Activated CD4-positive, alpha-beta T cell treated with anti-CD3 and anti-CD28 coated beads for 24 hours (primary cell): Measurements from ENCODE around the gene SARM1.

ENCODE experiments used
- DNase-seq, 2 donors: peaks; one replicate each; pipeline ENCODE4 v3.0.0-alpha.2; 2020; ENCODE audit warnings: low read depth in 2 of 2

SARM1 gene

DNA sequence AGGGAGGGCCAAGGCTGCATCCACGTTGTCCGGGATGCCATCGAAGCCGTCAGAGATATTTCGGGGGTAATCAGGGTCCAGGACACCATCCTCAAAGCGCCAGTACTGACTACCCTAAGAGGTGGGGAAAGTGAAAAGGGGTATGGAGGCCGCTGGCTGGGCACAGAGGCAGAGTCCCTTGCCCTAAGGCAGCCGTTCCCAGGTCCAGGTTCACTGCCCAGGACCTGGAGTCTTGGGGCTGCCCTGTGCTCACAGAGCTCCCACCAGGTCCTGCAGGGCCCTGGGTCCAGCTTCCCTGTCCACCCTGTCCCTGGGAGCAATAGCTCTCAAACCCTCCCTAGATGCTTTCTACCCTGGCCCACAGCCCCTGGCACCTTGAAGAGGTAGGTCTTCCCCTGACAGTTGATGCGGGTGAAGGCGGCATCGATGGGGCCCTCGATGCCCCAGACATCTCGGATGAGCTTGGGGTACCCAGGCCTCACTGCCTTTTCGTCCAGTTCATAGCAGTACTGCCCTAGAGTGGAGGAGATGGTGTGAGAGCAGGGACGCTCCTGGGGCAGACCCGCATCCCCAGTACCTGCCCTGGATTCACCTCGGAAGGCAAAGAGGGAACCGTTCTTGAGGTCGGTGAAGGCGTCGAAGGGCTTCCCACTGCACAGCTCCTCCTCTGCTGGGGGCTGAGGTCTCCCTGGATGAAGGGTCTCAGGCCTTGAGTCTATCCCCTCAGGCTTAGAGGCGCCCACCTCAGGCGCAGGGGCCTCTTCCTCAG lies 2.4 kb upstream of the SARM1 start:
- DNase-seq = no peak

DNA sequence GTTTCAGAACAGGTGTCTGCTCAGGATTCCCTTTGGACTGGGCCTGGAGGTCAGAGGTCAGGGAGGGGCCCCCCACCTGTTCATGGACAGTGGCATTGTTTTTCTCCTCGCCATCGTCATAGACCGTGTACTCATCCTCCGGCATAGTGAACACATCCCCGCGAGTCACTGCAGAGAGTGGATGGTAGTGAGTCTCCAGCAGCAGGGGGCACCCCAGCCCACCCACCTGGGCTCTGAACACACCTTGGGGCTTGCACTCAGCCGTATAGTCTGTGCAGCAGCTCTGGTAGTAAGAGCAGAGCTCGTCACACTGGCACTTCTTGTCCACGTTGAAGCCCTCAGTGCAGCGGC lies 1.8 kb upstream of the SARM1 start:
- no peak for DNase-seq

DNA sequence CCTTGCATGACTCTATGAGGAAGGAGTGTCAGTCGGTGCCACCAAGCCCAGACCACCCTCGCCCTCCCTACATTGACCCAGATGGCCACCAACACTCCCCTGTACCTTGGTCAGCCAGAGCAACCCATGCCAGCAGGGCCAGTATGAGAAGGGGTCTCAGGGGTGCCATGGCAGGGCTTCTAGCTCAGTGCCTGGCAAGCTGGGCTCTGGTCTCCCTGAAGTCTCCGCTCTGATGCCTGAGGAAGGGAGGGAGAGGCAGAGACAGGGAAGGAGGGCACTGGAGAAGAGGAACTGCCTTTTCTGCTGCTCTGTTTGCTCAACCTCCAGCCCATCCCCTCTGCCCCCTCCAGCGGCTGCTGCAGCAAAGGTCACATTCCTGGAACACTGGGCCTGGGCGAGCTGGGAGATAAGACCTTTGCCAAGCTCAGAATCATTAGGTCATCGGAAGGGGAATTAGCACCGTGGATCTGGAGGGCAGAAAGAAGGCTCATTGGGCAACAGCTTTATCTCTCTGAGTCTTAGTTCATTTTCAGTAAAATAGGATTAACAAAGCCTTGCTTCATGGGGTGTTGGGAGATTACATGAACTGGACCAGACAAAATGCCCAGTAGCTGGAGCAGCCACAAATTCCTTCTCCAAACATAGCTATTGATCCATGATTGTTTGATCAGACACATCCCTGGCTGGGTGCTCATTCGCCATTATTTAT lies 1.3 kb upstream of the SARM1 start, which contains the start of gene VTN:
VTN (minus strand) TSS at position 273 of the 709 bp plus-strand sequence; CDS start at position 169, 104 bp downstream.
- no peak for DNase-seq

DNA sequence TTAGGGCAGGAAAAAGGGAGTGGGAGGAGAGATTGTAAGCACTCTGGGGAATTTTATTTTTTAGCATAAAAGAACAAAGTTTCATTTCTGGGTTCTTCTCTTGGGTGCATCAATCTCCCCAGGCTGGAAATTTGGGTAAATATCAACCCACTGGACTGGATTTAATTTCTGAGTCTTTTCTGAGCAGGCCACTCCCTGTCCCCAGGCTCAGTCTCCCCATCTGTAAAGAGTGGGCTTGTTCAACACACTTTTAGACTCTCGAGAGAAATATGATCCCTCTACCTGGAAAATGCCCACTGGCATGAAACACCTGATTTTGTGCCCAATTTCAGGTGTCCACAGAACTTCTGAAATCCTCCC lies 770 bp upstream of the SARM1 start:
- no peak for DNase-seq

DNA sequence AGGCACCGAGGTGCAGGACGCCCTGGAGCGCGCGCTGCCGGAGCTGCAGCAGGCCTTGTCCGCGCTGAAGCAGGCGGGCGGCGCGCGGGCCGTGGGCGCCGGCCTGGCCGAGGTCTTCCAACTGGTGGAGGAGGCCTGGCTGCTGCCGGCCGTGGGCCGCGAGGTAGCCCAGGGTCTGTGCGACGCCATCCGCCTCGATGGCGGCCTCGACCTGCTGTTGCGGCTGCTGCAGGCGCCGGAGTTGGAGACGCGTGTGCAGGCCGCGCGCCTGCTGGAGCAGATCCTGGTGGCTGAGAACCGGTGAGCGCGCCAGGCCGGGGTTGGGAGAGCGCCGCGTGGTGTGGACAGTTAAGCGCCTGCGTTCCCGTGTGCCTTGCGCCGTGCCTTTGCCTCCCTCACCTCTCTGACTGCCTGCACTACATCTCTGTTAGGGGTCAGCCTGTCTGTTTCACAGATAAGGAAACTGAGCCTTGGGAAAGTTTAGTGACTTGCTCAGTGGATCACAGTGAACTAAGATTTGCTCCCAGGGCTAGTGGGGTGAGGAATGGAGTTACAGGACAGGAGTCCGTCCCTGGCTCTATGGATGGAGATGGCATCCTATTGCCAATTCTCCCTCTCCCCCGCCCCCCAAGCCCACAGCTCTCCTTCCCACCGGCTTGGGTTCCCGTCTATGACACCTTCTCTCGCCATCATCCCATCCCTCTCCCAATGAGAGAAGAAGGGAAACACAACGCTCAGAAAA lies 880 bp downstream of the SARM1 start:
- DNase-seq = no peak

DNA sequence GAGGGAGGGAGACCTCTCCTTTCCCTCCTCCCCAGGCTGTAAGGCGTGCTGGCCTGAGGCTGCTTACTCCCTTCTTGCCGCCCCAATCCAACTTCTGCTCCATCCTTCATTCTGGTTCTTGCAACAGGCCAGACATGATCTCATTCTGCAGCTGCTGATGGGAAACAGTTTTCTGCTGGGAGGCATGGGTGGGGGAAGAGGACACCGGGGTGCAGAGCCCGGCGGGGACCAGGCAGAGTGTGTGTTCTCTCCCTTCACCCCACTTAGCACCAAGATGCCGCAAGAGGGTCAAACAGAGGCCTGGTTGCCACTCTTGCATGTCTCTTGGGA lies 1.4 kb downstream of the SARM1 start:
- DNase-seq = no peak

DNA sequence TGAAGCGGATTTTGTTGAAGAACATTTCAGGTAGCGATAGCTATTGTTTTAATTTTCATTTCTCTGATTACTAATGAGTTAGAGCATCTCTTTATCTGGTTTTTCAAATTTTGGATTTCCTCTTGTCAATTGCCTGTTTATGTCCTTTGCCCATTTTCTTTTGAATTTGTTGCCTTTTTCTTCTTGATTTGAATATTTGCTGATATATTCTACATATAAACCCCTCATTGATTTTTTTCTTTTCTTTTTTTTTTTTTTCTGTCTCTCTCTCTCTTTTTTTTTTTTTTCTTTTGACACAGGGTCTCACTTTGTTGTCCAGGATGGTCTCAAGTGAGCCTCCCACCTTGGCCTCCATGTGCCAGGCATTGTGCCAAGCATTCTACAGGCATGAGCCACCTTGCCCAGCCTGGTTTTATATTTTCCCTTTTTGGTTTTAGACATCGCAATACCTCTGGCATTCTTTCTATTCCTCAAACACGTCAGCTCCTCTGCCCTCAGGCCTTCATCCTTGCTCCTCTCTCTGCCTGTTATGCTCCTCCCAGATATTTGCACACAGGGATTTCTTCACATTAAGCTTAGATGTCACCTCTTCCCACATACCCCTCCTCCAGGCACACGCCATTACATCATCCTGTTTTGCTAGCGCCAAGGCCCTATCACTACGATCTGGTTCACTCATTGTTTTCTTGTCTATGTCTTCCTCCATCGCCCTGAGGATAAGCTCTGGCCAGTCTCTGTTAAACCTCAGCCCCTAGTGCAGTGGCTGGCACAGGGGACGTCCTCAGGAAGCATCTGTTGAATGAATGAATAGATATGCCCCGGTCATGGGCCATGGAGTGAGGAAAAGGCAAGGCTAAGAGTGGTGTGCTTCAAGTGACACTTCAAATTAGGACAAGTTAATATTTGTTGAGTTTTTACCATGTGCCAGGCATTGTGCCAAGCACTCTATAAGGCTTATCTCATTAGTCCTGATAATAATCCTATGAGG lies 8.6 kb downstream of the SARM1 start:
- no peak for DNase-seq

DNA sequence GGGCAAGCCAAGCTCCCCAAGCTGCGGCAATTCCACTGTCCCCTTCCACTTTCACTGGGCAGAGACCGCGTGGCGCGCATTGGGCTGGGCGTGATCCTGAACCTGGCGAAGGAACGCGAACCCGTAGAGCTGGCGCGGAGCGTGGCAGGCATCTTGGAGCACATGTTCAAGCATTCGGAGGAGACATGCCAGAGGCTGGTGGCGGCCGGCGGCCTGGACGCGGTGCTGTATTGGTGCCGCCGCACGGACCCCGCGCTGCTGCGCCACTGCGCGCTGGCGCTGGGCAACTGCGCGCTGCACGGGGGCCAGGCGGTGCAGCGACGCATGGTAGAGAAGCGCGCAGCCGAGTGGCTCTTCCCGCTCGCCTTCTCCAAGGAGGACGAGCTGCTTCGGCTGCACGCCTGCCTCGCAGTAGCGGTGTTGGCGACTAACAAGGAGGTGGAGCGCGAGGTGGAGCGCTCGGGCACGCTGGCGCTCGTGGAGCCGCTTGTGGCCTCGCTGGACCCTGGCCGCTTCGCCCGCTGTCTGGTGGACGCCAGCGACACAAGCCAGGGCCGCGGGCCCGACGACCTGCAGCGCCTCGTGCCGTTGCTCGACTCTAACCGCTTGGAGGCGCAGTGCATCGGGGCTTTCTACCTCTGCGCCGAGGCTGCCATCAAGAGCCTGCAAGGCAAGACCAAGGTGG lies 9.8 kb downstream of the SARM1 start:
- DNase-seq = no peak

DNA sequence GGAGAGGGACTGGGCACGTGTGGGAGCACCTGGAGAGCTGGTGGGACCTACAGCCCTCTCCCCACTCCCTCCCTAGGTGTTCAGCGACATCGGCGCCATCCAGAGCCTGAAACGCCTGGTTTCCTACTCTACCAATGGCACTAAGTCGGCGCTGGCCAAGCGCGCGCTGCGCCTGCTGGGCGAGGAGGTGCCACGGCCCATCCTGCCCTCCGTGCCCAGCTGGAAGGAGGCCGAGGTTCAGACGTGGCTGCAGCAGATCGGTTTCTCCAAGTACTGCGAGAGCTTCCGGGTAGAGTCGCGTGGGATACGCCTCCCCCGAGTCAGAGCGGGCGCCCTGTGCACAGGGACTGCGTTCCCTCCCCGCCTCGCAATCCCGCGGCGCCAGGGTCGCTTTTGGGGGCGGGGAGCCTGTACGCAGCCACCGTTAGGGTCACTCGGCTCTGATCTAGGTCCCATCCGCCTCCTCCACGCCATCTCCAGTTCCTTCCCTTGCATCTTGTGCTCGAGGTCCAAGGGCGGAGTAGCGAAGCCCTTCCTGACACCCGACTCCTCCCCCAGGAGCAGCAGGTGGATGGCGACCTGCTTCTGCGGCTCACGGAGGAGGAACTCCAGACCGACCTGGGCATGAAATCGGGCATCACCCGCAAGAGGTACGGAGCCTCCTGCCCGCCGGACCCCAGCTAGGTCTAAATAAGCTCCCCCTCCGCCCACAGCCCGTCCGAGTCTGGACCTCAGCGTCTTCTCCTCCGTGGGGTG lies 13.0 kb downstream of the SARM1 start:
- peak; percentile 46 to 51 for DNase-seq

DNA sequence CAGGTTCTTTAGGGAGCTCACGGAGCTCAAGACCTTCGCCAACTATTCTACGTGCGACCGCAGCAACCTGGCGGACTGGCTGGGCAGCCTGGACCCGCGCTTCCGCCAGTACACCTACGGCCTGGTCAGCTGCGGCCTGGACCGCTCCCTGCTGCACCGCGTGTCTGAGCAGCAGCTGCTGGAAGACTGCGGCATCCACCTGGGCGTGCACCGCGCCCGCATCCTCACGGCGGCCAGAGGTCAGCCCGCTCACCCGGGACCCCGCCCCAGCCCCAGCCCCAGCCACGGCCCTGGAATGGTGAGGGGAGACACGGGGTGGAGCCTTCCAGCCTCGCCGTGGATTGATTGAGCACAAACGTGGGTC lies 13.5 kb downstream of the SARM1 start:
- DNase-seq = no peak

DNA sequence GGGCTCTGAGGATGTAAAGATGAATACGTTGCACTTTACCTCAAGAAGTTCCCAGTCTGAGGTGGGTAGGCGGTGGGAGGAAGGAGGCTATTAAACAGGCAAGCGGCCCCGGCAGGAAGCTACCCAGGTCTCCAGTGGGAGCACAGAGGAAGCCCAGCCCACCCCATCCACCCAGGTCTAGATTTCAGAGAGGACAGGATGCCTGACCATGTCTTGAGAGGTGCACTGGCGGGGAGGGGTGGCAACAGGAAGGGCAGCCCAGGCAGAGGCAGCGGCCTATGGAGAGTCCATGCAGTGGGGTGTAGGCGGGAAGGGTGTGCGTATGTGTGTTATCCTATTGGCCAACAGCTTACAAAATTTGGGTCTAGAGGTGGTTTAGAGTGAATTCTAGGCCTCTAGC lies 13.9 kb downstream of the SARM1 start:
- DNase-seq = no peak

DNA sequence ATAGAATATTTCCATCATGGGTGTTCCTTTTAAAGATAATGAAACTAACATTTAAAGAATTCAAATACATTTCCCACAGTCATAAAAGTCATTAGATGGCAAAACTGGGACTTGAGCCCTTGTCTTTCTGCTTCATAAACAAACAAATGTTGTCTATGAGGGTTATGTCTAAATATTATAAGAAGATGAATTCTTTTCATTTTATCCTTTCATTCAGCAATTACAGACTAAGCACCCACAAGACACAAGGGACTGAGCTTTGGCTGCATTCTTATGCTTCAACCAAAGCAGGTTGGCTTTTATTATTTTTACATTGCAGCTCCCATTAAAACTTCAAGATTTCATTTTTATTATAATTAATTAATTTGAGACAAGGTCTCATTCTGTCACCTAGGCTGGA lies 14.9 kb downstream of the SARM1 start:
- no peak for DNase-seq

DNA sequence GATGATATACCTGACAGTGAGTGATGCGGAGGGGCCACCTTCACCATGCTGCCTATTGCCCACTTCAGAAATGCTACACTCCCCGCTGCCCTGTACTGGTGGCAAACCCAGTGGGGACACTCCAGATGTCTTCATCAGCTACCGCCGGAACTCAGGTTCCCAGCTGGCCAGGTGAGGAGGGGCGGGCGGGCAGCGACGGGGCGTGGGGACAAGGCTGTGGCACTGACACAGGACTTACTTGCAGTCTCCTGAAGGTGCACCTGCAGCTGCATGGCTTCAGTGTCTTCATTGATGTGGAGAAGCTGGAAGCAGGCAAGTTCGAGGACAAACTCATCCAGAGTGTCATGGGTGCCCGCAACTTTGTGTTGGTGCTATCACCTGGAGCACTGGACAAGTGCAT lies 16.6 kb downstream of the SARM1 start:
- DNase-seq = no peak

DNA sequence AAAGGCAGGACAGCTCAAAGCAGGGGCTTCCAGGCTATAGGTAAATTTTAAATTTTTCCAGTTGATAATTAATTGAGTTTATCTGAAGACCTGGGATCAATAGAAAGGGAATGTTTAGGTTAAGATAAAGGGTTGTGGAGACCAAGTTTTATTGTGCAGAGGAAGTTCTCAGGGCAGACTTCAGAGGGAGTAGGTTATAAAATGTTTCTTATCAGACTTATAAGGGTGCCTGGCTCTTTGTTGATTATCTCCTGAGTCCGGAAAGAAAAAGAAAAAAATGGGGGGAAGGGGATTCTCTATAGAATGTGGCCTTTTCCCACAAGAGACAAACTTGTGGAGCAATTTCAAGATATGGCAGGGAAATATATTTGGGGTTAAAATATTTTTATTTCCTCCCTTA lies 18.6 kb downstream of the SARM1 start:
- no peak for DNase-seq

DNA sequence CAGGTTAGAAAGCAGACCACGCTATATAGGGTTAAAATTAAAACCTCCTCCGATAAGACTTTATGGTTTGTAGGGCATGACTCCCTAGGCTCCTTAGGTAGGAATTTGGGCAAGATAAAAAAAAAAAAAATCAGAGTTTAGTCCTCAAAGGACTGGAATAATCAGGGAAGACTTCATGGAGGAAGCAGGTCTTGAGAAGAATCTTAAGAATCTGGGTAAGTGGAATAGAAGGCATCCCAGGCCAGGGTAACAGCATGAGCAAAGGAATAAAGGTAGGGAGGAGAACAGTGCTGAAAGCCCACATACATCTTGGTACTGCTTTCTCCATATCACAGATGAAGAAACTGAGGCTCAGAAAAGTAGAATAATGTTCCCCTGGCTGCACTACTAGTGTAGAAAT lies 19.1 kb downstream of the SARM1 start:
- DNase-seq = no peak

DNA sequence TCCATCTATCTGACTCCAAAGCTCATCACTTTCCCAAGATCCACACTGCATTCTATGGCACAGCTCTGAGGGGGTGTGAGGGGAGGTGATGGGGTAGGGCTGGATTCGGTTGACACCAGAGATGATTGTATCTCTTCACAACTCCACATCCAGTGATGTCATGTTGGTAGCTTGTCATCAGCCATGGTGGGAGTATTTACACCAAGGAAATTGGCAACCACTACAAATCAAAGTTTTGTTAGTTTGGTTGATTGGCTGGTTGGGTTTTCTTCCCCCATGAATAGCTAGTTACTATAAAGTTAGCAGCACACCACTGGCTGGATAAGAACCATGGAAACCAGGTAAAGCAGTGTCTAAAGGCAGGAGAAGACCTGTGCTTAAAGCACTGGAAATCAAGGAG lies 19.5 kb downstream of the SARM1 start:
- DNase-seq = no peak

DNA sequence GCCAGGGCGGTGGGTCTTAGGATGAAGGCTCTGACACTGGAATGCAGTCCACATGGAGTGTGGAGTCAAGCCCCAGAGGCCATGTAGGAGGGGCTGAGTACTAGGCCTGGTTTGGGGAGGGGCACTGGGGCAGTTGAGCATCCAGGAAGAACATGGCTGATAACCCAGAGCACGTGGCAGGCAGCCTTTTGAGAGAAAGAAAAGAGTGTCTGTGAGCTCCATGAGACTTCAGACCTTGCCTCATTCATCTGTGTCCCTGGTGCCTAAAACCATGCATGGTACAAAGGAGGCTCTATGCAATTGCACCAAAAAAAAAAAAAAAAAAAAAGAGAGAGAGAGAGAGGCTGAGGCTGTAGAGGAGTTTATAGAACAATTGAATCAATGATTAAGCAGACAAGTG lies 19.9 kb downstream of the SARM1 start:
- DNase-seq = no peak

DNA sequence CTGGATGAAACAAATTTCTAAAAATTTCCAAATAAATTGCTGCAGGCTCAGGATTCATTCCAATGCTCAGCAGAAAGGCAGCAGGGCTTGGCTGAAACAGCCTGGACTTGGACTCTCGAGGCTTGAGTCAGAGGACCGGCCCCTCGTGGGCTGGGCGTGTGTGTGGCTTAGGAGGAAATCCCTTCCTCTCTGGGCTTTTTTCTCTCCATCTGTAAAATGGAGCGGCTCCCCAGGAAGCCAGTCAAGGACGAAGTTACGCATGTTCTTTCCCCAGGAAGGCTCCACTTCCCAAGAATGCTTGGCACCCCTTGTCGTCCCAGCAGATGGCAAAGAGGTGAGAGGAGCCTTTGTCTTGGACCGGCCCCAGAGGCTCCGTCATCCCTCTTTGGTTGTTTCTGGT lies 21.0 kb downstream of the SARM1 start:
- no peak for DNase-seq

DNA sequence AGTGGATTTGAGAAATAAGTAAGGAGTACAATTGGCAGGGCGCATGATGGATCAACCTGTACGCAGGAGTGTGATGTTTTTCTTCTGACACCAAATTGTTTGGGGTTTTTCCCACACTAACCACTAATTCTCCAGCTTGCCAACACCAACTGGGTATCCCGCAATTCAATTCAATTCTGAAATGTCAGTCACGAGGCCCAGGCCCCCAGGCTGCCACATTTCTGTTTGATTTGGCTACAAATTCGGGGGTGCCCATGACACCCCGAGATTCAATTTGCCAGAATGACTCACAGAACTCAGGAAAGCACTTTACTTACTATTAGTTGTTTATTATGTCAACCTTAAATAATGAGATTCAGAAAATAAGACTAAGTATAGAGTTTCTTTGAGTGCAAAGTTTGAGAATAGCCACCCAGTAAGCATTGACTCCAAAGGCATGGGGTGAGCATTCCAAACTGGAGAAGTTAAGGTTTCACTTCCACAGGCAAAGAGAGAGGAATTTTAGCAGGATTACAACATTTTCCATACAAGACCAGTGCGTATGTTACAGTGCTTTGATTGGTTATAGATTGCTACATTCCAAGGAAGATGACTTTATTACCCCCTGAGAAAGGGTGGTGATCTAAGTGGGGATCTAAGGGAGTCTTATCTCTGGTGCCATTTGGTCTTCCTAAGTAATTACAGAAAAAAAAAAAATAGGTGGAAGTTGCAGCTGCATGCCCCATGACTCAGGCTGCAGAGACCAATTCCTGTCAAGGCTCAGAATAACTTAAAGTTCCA lies 23.0 kb downstream of the SARM1 start:
- DNase-seq = no peak

DNA sequence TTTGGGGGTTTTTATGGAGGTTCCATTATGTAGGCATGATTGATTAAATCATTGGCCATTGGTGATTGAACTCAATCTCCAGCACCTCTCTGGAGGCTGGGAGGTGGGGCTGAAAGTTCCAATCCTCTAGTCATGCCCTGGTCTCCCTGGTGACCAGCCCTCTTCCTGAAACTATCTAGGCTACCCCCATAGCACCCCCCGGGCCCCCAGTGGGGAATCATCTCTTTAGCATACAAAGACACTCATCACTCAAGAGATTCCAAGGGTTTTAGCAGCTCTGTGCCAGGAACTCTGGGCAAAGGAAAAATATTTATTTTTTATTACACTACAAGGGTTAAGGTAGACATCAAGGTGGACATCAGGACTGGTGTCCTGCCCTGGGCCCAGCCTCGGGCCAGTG lies 23.9 kb downstream of the SARM1 start:
- no peak for DNase-seq
